HG02763 (cell line): ENCODE results near the gene STAB1.

Source experiments
- ATAC-seq: cut with Tn5 transposase; IDR thresholded peaks from one replicate; pipeline ENCODE4 v1.9.1; 2021; ENCODE audit warnings: mild to moderate bottlenecking, moderate library complexity; ENCODE audit not compliant: unreplicated experiment

Gene STAB1

DNA sequence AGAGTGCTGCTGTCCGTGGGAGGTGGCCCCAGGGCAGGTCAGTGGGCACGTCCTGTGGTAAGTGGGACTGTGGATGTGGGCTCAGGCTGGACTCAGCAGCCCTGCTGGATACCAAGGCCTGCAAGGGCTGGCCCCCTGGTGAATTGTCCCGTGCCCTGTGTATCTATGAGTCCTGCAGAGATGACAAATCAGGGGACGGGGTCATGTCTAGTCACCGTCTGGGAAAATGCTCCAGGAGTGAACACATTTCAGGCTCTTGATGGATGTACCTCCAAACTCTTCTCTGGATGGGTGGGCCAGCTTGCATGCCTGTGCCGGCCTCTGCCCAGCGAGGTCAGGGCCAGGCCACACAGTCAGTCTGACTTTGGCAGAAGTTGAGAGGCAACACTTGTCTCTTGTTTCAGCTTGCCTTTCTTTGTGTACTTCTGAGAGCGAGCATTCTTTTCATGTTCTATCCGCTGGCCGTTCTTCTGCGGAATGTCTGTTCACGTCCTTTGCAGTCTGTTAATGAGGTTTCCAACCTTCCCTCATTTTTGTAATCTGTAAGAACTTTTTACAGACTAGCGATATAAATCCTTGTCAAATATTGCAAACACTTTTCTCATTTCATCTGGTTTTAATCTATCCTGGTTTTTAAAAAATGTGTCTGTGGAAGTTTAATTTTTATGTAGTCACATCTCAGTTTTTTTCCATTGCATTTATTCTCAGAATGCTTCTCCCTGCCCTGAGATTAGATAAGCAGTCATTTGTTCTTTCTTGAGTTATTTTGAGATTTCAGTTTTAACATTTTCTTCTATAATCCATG, 11.4 kb upstream of the STAB1 start:
- no peak for ATAC-seq

DNA sequence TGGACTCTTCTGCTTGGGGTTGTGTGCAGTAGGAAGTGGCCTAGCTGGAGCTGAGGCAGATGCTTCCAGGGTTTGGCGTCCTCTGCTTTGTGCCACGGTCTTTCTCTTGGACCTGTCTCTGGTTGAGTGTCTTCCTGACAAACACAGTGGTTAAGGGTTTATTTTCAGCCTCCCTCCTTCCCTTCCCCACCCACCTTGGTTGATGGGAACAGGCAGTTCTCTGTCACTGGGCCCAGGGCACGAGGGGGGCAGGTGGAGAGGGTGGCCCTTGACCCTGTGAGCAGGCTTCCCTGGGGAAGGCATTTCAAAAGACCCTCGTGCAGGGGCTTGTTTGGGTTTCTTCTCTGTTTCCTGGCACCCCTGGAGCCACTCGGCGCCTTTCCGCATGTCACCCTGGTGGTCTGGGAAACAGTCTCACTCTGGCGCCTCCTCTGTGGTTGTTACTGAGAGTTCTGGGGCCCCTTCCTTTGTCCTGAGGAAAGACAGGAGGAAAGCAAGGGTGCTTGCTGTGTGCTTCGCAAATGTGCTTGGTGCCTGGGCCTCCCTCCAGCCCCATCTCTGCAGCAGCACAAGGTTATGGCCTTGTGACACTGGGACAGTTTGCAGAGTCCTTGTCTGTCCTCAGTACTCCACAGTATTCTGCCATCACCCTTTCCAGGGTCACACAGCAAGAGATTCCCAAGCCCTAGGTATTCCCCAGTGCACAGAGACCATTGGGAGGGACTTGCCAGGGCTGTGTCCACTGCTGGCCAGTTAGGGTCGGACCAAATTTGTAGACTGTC, 10.3 kb upstream of the STAB1 start:
- ATAC-seq = no peak

GRCh38 chr3:52487050-52487787, 7.9 kb upstream of the STAB1 start:
- ATAC-seq = no peak

DNA sequence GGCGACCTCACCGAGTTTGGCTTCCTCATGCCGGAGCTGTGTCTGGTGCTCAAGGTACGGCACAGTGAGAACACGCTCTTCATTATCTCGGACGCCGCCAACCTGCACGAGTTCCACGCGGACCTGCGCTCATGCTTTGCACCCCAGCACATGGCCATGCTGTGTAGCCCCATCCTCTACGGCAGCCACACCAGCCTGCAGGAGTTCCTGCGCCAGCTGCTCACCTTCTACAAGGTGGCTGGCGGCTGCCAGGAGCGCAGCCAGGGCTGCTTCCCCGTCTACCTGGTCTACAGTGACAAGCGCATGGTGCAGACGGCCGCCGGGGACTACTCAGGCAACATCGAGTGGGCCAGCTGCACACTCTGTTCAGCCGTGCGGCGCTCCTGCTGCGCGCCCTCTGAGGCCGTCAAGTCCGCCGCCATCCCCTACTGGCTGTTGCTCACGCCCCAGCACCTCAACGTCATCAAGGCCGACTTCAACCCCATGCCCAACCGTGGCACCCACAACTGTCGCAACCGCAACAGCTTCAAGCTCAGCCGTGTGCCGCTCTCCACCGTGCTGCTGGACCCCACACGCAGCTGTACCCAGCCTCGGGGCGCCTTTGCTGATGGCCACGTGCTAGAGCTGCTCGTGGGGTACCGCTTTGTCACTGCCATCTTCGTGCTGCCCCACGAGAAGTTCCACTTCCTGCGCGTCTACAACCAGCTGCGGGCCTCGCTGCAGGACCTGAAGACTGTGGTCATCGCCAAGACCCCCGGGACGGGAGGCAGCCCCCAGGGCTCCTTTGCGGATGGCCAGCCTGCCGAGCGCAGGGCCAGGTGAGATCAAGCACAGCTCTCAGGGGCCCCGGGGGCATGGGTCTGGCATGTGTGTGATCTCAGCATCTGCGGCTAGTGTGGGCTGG, 7.1 kb upstream of the STAB1 start:
- ATAC-seq = no peak

GRCh38 chr3:52488746-52489145, 6.4 kb upstream of the STAB1 start:
- no peak for ATAC-seq

DNA sequence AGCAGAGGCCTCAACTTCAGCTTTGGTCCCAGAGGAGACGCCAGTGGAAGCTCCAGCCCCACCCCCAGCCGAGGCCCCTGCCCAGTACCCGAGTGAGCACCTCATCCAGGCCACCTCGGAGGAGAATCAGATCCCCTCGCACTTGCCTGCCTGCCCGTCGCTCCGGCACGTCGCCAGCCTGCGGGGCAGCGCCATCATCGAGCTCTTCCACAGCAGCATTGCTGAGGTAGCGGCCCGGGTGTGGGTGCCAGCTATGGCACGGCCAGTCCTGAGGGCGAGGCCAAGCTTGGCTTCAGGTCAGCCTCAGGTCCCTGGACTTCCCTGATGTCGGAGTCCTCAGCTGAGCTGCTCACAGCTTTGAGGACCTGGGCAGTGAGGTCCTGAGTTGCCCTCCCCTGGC, 5.7 kb upstream of the STAB1 start:
- ATAC-seq = no peak

DNA sequence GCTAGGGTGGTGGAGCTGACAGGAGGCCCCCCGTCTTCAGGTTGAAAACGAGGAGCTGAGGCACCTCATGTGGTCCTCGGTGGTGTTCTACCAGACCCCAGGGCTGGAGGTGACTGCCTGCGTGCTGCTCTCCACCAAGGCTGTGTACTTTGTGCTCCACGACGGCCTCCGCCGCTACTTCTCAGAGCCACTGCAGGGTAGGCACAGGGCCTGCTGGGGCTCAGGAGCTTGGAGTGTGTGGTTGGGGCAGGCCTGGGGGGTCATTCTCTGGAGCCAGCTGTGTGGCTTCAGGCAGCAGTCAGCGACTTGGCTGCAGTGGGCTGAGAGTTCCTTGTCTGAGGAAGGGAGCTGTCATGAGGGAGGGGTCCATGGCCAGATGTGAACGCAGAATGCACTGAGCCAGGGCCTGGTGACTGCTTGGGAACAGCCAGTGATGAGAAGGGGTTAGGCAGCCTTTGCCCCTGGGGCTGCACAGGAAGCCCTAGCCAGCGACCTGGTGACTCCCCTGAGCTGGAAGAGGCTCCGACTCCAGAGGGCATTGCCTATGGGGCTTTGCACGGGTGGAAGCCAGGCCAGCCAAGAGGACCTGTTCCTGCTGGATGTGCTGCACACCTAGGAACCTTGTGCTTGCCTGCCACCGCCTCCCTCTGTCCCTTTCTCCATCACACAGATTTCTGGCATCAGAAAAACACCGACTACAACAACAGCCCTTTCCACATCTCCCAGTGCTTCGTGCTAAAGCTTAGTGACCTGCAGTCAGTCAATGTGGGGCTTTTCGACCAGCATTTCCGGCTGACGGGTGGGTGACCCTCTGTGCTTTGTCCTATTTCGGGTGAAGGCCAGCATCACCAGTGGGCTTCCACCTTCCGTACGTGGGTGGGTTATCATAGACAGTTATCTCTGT, 4.9 kb upstream of the STAB1 start:
- ATAC-seq = no peak

DNA sequence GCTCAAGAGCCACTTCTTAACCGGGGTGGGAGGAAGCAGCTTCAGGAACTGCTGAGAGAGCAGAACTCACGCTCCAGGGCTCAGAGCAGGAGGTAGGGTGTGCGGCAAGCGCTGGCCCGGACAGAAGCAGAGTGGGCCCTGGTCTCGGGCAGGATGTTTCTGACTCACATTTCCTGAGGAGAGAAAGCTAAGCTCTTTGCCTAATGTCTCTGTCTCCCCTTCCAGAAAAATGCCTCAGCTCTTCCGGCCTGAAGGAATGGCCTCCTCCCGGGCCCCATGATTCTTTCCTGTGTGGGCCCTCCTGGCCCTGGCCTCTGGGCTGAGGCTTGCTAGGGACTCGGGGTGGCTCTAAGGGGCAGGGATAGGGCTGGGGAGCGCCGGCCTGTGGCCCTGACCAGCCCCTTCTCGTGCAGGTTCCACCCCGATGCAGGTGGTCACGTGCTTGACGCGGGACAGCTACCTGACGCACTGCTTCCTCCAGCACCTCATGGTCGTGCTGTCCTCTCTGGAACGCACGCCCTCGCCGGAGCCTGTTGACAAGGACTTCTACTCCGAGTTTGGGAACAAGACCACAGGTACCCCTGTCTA, 4.1 kb upstream of the STAB1 start:
- no peak for ATAC-seq

- no peak for ATAC-seq
Measured at GRCh38 chr3:52492059-52492458, 3.1 kb upstream of the STAB1 start.

DNA sequence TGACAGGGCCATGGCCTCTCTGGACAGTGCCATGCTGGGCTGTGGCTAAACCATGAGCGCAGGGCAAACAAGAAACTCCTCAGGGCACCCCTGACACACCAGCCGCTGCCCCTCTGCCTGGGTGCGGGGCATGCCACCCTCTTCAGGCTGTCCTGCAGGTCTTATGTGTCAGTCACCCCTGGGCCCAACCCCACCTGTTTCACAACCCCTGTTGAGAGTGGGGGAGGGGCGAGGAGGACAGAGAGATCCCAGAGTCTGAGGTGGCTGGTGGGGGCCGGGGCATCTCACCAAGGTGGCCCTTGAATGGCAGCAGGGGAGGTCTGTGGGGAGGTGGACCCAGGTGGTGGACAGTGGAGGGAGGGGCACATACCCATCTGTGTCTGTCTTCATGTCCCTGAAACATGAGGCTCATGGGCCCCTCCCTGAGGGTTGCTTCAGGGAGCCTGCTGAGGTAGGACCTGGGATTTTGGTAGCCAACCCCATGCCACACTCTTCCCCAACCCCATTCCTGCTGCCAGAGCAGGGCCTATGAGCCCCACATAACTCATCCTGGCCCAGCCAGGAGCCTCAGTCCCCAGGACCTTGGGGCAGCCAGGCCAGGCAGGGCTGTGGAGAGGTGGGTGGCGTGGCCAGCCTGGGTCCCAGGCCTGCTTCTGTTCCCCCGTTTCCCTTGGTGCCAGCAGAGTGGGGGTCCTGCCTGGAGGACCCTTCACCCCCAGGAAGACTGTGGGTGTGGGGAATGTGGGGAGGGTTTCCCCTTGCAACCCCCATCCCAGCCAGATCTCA, 1.7 kb upstream of the STAB1 start:
- no peak for ATAC-seq

- ATAC-seq = no peak
Measured at GRCh38 chr3:52494445-52494844, 693 bp upstream of the STAB1 start.

DNA sequence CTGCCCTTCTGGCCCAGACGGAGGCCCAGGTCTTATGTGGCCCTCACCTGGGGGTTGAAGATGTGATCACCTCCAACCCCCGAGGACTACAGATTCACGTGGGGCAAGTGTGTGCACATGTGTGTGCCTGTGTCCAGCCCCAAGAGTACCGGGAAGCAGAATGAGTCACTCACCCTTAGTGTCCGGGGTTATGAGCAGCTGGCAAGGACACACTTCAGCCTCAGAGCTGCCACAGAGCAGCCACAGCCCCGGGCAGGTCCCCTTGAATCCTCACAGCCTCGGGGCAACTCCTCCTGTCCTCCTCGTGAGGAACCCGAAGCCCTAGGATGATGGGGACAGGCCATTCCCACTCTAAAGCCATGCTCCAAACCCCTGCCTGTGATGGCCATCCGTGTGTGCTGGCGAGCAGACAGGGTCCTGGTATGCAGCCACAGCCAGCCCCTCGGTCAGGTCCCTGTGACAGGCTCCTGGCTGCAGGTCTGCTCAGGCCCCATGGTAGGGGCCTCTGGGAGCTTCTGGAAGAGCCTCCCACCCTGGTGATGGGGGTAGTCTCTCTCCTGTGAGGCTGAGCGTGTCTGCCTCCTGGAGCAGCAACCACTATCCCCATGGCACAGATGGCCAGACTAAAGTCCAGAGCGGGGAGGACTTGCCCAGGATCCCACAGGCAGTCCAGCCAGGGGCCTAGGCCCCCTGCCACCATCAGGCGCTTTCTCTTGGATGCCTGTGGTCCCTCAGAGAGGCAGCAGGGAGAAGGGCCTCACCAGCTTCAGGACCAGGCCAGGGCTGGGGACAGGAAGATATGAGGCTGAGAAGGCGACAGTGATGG, 852 bp downstream of the STAB1 start:
- no peak for ATAC-seq

- no peak for ATAC-seq
Measured at GRCh38 chr3:52498137-52499054, 3.3 kb downstream of the STAB1 start.

GRCh38 chr3:52501046-52501445, 5.9 kb downstream of the STAB1 start:
- ATAC-seq = no peak

DNA sequence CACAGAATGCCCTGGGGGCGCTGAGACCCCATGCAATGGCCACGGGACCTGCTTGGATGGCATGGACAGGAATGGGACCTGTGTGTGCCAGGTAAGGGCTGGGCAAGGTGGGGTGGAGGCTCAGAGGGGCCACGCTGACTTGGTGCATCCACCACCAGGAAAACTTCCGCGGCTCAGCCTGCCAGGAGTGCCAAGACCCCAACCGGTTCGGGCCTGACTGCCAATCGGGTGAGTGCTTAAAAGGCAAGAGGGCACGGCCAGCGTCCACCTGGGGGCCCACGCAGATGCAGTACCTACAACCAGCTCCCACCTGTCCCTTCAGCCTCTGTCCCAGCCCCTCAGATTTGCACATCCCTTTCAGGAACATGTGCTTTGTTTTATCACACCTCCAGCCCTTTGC, 6.9 kb downstream of the STAB1 start:
- no peak for ATAC-seq

DNA sequence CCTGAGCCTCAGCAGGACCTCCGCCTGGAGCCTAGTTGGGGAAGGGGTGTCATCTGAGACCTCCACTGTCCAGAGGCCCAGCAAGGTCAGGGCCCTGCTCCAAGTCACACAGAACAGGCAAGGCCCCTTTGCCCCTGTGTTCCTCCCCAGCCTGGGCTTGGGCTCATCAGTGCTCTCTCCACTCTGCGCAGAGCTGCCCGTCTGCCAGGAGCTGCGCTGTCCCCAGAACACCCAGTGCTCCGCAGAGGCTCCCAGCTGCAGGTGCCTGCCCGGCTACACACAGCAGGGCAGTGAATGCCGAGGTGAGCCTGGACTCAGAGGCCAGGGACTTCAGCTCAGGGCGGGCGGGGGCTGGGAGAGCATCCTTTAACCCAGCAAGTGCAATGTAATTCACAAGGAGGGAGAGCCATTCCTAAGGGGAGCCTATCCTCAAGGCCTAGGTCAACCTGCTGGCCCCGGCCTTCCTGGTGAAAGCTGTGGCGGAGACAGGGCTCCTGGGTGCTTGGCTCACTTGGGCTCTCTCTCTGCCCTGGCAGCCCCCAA, 7.7 kb downstream of the STAB1 start:
- no peak for ATAC-seq
